DMS114 treated with DMSO at 0.1 percent for 48 hours (cell line): ENCODE results near the gene GPD1.
"Not testable (repeated sequence)": the region's sequence is repeated elsewhere in the genome, so short reads cannot be mapped to it uniquely, and the experiment has no call there.

Source experiments
- DNase-seq: peaks from one replicate; lab custom pipeline; 2025; ENCODE audit not compliant: unreplicated experiment; lab: John Stamatoyannopoulos, UW

GPD1 gene

DNA sequence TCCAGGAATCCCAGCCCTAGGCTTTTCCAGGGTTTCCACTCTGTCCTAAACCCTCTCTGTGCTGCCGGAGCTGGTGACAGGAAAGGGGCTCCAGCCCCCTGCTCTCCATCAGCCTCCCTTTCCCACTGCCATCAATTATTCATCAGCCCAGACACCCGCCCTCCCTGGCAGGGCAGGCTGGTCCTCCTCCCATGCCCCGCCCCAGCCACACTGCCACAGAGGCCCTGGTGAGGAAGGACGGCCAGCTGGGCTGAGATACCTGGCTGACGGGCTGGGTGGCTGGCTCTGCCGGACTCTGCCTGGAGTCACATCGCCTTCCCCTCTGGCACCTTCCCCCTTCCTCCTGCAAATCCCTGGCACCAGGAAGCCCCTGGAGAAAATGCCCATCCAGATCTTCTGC is 30.6 kb upstream of the GPD1 start:
- no peak for DNase-seq

DNA sequence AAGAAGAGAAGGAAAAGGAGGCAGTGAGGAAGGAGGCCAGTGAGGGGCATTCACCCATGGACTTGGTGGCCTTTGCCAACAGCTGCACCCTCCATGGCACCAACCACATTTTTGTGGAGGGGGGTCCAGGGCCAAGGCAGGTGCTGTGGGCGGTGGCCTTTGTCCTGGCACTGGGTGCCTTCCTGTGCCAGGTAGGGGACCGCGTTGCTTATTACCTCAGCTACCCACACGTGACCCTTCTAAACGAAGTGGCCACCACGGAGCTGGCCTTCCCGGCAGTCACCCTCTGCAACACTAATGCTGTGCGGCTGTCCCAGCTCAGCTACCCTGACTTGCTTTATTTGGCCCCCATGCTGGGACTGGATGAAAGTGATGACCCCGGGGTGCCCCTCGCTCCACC is 30.1 kb upstream of the GPD1 start:
- no peak for DNase-seq

DNA sequence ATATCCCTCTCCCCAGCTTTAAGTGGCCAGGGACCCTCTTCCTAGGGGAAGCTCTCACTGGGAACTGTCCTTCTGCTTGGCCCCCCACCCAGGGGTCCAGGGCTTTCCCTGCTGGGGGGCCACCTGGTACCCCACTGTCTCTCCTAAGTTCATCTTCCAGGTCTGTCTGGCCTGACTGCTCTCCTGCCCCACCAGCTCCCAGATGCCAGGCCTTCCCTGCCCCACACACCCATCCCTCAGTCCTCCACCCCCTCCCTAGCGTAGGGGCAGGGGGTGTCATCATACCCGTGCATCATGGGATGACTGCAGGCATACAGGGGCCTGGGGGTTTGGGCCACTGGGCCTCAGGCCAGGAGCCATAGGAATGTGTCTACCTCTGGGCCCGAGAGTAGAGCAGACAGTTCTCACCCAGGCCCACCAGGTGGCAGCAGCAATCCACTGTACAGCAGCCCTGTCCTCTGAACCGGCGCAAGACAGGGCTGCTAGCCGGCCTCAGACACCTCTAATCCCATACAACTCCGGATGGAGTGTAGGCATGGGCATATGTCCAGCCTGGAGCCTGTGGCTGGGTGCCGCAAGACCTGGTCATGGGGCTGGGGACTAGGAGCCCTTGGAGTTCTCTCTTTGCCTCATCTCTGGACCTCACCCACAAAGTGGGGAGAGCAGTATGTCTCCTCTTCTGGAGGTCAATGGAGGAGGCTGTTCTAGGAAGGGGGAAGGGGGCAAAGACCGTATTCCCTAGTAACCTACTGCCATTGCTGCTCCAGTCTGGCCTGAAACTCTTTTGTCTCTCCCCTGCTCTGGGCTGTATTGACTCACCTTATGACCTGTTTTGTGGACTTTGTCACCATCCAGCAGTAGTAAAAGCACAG is 28.6 kb upstream of the GPD1 start:
- DNase-seq, result peak; percentile 76

DNA sequence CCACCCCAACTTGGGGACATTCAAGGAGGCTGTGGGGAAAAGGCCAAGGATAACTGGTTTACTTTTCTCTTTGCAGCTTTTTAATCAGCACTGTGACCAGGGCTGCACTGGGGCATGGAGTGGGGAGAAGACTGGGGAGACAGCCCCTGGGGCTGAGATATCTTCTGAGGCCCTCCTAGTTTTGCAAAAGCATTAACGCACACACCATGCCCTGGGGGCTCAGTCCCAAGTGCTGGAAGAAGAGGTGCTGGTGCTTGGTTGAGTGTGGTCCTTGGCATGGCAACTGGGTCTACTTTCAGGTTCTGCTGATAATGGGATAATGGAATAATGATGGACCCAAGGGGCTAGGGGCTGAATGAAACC is 28.0 kb upstream of the GPD1 start:
- DNase-seq, result no peak

DNA sequence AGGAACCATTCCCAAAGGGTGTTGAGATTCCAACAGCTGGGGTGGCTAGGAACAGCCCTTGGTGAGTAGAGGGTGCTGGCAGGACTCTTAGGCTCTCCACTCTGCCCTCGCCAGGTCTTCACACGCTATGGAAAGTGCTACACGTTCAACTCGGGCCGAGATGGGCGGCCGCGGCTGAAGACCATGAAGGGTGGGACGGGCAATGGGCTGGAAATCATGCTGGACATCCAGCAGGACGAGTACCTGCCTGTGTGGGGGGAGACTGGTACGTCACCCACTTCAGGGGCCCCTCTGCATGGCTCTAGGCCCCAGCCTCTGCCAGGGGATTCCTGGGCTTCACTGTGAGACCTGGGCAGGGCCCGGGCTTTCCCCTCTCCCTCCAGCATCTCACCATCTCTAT is 26.7 kb upstream of the GPD1 start:
- DNase-seq, result no peak

DNA sequence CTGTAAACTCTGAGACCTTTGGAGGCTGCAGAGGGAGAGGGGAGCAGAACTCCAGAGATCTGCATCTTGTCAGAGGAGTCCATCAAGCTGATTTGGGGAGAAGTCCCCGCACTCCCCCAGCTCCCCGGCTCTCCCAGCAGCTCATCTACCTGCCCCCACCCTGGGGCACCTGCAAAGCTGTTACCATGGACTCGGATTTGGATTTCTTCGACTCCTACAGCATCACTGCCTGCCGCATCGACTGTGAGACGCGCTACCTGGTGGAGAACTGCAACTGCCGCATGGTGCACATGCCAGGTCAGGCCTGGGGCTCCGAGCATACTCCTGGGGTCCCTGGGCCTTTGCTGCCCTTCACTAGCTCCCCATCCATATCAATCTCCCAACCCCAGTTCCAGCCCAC is 25.5 kb upstream of the GPD1 start:
- no peak for DNase-seq

DNA sequence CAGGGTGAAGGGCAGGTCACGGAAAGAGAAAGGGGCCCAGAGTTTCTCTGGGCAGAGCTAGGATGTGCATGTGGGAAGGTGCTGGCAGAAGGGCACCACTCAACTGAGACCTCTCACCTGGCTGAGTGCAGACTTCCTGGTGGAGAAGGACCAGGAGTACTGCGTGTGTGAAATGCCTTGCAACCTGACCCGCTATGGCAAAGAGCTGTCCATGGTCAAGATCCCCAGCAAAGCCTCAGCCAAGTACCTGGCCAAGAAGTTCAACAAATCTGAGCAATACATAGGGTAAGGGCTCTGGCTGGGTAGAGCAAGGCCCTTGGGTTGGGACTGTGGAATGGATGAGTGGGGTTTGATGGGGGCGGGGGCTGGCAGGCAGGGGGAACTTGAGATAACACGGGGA is 24.0 kb upstream of the GPD1 start:
- no peak for DNase-seq

DNA sequence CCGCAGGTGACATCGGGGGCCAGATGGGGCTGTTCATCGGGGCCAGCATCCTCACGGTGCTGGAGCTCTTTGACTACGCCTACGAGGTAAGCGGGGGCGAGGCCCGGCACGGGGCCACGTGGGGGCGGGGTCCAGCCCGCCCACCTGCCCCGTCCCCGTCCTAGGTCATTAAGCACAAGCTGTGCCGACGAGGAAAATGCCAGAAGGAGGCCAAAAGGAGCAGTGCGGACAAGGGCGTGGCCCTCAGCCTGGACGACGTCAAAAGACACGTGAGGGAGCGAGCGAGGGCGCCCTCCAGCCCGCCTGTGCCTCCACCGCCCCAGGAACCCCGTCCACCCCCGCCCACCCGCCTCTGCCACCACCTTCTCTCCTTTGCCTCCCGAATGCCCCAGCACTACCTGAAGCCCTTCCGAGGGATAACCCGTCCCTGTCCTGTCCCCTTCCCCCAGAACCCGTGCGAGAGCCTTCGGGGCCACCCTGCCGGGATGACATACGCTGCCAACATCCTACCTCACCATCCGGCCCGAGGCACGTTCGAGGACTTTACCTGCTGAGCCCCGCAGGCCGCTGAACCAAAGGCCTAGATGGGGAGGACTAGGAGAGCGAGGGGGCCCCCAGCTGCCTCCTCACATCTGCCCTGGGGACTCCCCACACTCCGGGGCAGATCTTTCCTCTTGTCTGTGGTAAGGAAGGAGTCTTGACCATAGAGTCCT is 22.6 kb upstream of the GPD1 start:
- DNase-seq, result no peak

DNA sequence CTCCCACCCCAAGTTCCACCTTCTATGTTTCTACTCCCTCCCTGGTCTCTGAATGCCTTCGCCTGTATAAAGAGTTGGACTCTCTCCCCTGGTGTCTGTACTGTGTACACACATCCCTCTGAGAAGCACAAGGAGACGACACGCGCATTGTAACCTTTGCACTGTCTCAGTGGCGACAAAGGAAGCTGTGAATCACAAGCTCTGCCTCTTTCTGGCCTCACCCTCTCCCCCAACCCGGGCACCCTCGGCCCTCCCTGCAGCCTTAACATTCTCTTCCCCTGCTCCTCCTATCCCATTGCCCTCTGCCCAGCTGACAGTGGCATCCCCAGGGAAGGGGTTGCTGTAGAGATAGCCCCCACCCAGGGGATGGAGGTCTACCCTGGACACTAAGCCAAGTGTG is 21.2 kb upstream of the GPD1 start:
- DNase-seq, result no peak

DNA sequence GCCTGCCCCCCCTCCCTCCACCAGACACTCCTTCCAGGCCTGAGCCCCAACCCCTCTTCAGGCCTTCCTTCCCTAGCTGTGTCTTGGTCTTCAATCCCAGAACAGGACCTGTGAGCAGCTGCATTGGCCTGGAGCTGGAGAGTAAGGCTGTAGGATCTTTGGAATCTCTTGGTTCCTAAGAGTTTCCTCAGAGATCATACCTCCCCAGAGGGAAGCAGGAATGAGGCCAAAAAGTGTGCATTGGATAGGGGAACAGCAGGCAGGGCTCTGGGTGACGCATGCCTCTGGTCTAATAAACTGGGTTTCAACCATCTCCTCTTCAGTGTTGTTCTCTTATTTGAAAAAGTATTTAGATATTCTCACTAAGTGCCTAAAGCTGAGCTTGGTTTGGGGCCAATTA is 20.5 kb upstream of the GPD1 start:
- DNase-seq, result no peak

DNA sequence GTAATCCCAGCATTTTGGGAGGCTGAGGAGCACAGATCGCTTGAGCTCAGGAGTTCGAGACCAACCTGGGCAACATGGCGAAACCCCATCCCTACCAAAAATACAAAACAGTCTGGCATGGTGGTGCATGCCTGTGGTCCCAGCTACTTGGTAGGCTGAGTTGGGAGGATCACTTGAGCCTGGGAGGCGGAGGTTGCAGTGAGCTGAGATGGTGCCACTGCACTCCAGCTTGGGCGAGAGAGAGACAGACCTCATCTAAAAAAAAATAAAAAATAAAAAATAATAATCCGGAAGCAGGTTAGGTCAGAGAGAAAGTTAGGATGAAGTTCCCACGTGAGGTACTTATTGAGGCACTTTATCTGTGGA is 19.4 kb upstream of the GPD1 start:
- not testable (repeated sequence) for DNase-seq

DNA sequence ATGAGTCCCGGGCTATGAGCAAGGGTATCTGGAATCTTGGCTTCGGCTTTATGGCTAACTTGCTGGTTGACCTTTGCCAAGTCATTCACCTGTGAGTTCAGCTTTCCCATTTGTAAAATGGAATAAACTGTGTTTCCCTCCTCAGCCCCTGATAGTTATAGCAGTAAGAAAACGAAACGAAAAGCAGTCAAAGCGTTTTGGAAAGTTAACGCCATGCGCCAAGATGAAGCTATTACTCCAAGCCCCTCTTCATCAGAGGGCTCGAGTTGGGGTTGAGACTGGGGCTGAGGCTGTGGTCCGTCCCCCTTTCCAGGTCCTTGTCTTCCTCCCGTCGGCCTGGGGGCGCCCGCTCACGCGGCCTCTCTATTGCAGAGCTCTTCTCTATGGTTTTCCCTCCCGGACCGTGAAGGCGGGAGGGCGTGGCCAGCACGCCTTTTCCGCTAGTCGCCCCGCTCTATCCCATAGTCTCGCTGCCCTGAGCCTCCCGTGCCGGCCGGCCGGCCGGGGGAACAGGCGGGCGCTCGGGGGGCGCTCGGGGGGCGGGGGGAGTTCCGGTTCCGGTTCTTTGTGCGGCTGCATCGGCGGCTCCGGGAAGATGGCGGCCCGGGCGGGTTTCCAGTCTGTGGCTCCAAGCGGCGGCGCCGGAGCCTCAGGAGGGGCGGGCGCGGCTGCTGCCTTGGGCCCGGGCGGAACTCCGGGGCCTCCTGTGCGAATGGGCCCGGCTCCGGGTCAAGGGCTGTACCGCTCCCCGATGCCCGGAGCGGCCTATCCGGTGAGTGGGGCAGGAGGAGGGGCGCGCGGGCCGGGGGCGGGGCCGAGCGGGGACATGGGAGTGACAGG is 18.8 kb upstream of the GPD1 start, which contains the start of gene SMARCD1:
SMARCD1 (plus strand) TSS at position 568 of the 840 bp plus-strand sequence; CDS start at position 596, 28 bp downstream.
- DNase-seq, result peak; percentile 91

DNA sequence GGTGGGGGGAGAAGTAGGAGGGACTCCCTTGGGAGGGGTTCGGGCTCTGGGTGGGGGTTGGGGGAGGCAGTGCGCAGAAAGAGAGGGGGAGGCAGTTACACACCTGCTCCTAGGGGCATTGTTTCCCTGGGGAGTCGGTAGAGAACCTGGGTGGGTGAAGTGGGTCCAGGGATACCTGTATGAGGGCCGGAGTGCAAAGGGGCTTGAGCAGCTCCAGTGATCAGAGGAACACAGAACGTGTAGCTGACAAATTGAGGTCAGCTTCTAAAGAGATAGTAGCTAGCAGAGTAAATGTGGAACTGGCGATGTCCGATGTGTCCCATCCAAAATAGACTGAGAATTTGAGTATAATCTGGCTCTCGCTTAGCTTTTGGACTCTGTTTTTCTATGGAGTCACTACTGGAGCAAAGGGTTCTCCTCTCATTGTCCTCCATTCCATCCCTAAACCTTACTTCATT is 18.2 kb upstream of the GPD1 start:
- no peak for DNase-seq

DNA sequence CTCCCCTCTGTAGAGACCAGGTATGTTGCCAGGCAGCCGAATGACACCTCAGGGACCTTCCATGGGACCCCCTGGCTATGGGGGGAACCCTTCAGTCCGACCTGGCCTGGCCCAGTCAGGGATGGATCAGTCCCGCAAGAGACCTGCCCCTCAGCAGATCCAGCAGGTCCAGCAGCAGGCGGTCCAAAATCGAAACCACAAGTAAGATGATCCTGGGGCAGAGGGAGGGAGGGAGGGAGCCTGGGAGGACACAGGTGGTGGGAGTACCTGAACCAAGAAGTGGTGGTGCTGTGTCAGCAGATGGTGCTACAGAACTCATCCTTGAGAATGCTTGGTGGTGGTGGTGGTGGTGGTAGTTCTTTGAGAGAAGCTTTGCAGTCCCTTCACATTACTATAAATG is 17.7 kb upstream of the GPD1 start:
- no peak for DNase-seq

DNA sequence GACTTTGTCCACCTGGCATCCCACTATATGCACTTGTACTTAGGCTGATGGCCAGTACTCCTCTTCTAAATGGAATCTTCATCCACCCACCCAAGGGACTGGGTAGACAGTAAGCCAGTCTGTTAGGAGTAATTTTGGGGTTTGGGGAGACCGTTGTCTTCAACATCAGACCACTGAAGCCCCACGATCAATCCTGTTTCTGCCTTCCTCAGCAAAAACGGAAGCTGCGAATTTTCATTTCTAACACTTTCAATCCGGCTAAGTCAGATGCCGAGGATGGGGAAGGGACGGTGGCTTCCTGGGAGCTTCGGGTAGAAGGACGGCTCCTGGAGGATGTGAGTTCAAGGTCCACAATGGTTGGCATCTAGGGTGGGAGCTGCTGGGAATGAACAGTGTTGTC is 16.7 kb upstream of the GPD1 start:
- DNase-seq, result no peak

DNA sequence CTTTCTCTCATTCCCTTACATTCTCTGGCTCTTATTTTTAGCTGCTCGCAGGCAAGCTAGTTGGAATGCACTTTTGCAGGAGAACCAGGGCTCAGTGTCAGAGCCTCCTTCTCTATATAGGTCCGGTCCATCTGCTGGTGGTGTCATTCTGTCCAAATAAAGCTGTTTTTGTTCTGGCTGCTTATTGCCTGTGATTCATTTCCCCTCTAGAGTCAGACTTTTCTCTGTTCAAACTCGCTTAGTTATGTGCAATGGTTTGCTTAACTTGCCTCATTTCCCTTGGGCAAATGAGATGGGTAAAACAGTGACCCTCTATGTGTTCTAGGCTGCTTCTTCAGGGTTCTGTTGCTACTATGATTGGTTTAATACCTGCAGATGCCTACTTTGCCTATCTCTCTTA is 15.8 kb upstream of the GPD1 start:
- DNase-seq, result no peak

DNA sequence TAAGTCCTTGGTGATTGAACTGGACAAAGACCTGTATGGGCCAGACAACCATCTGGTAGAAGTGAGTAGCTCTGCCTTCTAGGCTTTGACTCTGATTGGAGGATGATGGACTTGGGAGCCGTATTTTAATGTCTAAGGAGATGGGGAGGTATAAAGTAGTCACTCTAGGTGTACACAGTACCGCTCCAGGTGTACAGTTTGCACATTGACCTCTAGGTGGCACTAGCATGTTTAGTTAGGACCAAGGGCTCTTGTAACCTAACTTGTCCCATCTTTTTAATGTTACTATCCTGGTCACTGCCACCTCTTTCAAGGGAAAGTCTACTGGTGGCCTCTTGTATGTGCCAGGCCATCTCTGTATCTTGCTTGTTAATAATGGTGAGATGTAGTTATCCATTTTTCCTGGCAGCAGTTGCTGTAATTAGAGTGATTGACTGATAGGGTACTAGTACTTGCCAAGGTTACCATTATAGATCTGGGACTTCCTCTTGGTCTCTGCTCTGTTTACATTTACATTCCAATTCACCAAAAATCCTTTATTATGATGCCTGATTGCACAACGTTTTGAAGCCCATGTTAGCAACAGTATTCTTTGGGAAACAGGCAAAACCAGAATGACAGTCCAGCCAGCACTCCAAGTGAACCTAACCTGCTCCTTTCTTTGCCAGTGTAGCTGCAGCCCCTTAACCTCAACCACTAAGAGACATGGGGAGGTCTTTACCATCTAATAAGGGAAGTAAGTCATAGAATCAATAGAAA is 15.1 kb upstream of the GPD1 start:
- peak; percentile 33 for DNase-seq

DNA sequence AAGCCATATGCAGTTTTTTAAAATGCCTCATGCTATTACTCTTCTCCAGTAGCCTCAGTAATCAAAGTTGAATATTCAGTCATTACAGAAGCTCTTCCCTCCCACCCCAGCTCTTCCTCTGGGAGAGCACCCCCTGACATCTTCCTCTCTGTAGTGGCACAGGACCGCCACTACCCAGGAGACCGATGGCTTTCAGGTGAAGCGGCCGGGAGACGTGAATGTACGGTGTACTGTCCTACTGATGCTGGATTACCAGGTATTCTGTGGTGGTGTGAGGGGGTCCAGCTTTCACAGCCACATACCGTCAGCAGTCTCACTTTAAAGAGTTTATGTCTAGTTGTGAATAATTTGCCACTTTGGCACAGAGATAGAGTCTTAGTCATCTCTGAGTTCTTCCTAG is 14.1 kb upstream of the GPD1 start:
- DNase-seq, result no peak

DNA sequence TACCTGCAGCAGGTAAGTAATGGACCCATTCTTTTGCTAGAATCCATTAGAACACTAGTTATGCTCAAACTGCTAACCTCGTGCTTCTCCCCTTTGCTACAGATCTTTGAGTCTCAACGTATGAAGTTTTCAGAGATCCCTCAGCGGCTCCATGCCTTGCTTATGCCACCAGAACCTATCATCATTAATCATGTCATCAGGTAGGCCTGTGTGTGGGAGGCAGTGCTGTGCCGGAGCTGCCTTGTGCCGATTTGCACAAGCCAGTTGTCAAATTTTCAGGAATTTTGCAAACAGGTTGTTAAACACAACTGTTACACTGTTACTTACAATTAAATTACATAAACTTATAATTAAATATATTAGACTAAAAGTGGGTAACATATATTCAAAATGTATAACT is 13.4 kb upstream of the GPD1 start:
- no peak for DNase-seq

DNA sequence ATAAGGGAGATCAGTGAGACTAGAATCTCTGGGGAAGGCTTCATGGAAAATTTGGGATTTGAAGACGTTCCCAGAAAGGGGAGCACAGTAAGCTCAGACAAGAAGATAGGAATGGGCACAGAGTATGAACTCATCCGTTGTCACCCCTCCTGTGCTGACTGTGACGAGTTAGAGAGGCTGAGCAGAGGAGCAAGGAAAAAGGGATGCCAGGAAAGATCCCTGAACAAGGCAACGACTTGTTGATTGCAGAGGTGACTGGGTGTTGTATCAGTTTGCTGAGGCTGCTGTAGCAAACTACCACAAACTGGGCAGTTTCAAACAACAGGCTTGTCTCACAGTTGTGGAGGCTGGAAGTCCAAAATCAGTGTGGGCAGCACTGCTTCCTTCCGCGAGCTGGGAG is 5.9 kb upstream of the GPD1 start:
- DNase-seq, result no peak
